Small intestine (tissue), 7 donors: ENCODE data around the gene GLOD4. TPM values are rescaled to one million over a fixed set of nuclear protein-coding genes. Genes with fewer than 3 reads are reported as not detected.

Experiments
- DNase-seq, 2 donors: peaks; one replicate each; pipeline versions ENCODE4 v3.0.0 to v3.0.0-alpha.2; 2013
- FAIRE-seq: peaks from 2 replicates; lab custom pipeline; 2012; peaks lifted over from hg19 to GRCh38; lab: Jason Lieb, UNC
- H3K27ac ChIP-seq, 3 donors: one replicate each; pipeline ENCODE4 v1.5.1; 2013; ENCODE audit warnings: low read length in 2 of 3, mild to moderate bottlenecking in 2 of 3, control low read depth in 1 of 3, inconsistent platforms in 1 of 3, low read depth in 1 of 3, moderate library complexity in 1 of 3
- H3K27me3 ChIP-seq, 3 donors: one replicate each; pipeline ENCODE4 v1.6.1; 2013; ENCODE audit warnings: low read length in 3 of 3, inconsistent platforms in 1 of 3; ENCODE audit not compliant: control insufficient read depth in 3 of 3, insufficient read depth in 3 of 3
- H3K36me3 ChIP-seq, 3 donors: one replicate each; pipeline ENCODE4 v1.6.1; 2013; ENCODE audit warnings: low read length in 3 of 3, inconsistent platforms in 1 of 3, low read depth in 1 of 3, mild to moderate bottlenecking in 1 of 3, moderate library complexity in 1 of 3; ENCODE audit not compliant: control insufficient read depth in 3 of 3, insufficient read depth in 2 of 3
- H3K4me1 ChIP-seq, 3 donors: one replicate each; pipeline ENCODE4 v1.6.1; 2013; ENCODE audit warnings: low read length in 2 of 3, inconsistent platforms in 1 of 3, low read depth in 1 of 3, mild to moderate bottlenecking in 1 of 3, moderate library complexity in 1 of 3; ENCODE audit not compliant: control insufficient read depth in 3 of 3, insufficient read depth in 2 of 3
- H3K4me3 ChIP-seq, 3 donors: one replicate each; pipeline ENCODE4 v1.5.1; 2013; ENCODE audit warnings: low read length in 3 of 3, control low read depth in 1 of 3, inconsistent platforms in 1 of 3, low read depth in 1 of 3, mild to moderate bottlenecking in 1 of 3, moderate library complexity in 1 of 3
- H3K9me3 ChIP-seq, 2 donors: one replicate each; pipeline ENCODE4 v1.6.1; 2013; ENCODE audit warnings: low read depth in 1 of 2, low read length in 1 of 2; ENCODE audit not compliant: control insufficient read depth in 2 of 2, insufficient read depth in 1 of 2
- WGBS, 3 donors: extraction: QIAGEN DNeasy Blood & Tissue Kit; methylation state at CpG; one replicate each; pipeline ENCODE4 v1.1.7; 2013; 5-methylcytosine and 5-hydroxymethylcytosine counted together
- polyA plus RNA-seq, 4 donors: library from polyadenylated mRNA; stranded (reverse) in 3 of 4; unstranded in 1 of 4; fragments of 200-250 nt in 3 of 4; fragments of 120-200 nt in 1 of 4; gene quantifications; one replicate each; pipeline versions ENCODE4 v1.2.1 to v1.2.3, GENCODE V29; 2013
- donor health status: healthy with polysubstance abuse.
- donor health status: control.
- donor health status: control.
- donor health status: Bipolar disorder and iron deficiency.
- donor health status: healthy.

Gene GLOD4
- polyA plus RNA-seq, 4 donors = 65.4 to 138 (median 84.9) TPM

DNA sequence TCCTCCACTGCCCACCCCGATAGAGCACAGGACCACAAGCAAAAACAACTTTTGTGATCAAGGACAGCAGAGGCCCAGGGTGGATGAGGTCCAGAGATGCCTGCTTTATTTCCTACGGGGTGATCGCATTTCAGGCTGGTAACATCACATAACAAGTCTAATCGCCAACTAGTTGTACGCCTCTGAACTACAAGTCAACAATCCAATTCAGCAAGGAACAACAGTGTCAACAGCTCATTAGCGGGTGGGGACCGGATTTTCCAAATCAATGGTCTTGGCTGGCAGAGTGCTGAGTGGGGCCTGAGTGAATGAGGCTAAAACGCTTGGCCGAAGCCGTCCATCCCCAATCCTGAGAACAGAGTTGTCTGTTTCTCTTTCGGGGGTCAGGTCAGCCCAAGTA, 17.2 kb upstream of the GLOD4 start:
- FAIRE-seq (no peak), DNase-seq (no peak)
- Histone ChIP-seq H3K36me3 (peaks cover 0 to 28% (median 0%) of the 10 kb centered on the region in 3 donors), H3K27me3 (no peaks in the 10 kb centered on the region), H3K4me1 (peaks cover 0 to 3% (median 0%) of the 10 kb centered on the region in 3 donors), H3K4me3 (no peak overlapping the region), H3K27ac (no peak overlapping the region), H3K9me3 (no peaks in the 10 kb centered on the region)
- WGBS, 3 donors = 85 to 93% (median 92%) methylated on average over 11 of the region's 11 CpGs

GRCh38 chr17:798246-798645, 16.2 kb upstream of the GLOD4 start:
- peaks cover 0 to 26% (median 0%) of the 10 kb centered on the region in 3 donors for H3K36me3 ChIP-seq
- H3K4me1 ChIP-seq = peaks cover 0 to 3% (median 0%) of the 10 kb centered on the region in 3 donors
- H3K27ac ChIP-seq = no peak overlapping the region
- DNase-seq = no peak
- FAIRE-seq = no peak
- WGBS, 3 donors = 43 to 62% (median 51%) methylated on average over 11 of the region's 11 CpGs
- H3K4me3 ChIP-seq = no peak overlapping the region
- H3K9me3 ChIP-seq = no peaks in the 10 kb centered on the region
- no peaks in the 10 kb centered on the region for H3K27me3 ChIP-seq

DNA sequence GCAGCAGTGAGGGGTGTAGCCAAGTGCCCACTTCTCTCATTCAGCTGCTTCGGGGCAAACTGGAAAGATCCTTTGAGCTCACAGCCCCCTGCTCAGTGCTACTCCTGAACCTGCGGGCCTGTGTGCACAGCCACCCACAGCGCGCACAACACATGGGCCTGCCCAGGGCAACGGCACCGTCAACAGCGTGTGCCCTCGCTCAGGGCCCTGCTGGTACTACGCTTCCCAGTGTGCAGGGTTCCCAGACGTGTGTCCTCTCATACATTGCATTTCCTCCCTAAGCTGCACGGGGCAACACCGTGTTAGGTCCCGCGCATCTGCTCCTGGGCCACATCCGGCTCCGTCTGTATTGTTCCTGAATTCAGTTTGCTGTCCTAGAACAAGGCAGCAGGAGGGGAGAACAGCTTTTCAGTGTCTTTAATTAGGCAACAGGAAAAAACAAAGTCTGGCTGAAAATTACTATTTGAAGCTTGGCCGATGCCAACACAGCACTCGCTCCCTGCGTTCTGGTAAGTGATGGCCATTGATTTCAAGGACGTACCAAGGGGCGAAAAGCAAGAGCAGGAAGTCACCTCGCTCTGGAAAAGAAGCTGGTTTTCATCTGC, 15.3 kb upstream of the GLOD4 start:
- DNase-seq (no peak), FAIRE-seq (no peak)
- no peak overlapping the region for H3K27ac ChIP-seq
- H3K27me3 ChIP-seq = no peaks in the 10 kb centered on the region
- peaks cover 0 to 3% (median 0%) of the 10 kb centered on the region in 3 donors for H3K4me1 ChIP-seq
- no peaks in the 10 kb centered on the region for H3K9me3 ChIP-seq
- no peak overlapping the region for H3K4me3 ChIP-seq
- H3K36me3 ChIP-seq = peaks cover 0 to 29% (median 0%) of the 10 kb centered on the region in 3 donors
- 83 to 92% (median 87%) methylated on average over 19 to 22 of the region's 22 CpGs for WGBS, 3 donors

DNA sequence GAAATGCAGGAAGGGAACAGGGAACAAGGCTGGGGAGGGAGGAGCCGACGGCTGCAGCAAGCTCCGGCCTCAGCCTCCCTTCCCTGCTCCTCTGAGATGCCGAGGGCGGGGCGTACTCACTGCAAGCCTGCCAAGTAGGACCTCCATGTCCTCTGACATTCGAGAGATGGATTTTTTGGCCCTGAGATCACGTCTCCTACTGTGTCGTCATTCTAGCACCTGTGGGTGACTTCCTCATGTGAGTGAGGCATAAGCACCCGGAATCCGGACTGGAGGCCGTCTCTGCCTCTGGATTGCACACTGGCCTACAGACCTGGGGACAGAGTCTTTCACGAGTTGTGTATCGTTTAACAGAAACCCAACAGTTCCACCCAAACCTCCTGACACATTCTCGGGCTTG, 14.5 kb upstream of the GLOD4 start:
- FAIRE-seq (no peak), DNase-seq (no peak)
- Histone ChIP-seq H3K27me3 (no peaks in the 10 kb centered on the region), H3K27ac (no peak overlapping the region), H3K4me3 (no peak overlapping the region), H3K36me3 (peaks cover 0 to 35% (median under 1%) of the 10 kb centered on the region in 3 donors), H3K9me3 (no peaks in the 10 kb centered on the region), H3K4me1 (peaks cover 0 to 3% (median 0%) of the 10 kb centered on the region in 3 donors)
- WGBS, 3 donors = 50 to 85% (median 64%) methylated on average over 15 of the region's 15 CpGs

GRCh38 chr17:795721-796120, 13.6 kb upstream of the GLOD4 start:
- Histone ChIP-seq H3K4me3 (no peak overlapping the region), H3K9me3 (no peaks in the 10 kb centered on the region), H3K27me3 (no peaks in the 10 kb centered on the region), H3K27ac (peak overlapping the region in 1 of 3 donors; percentile 3), H3K4me1 (peaks cover 0 to 3% (median 0%) of the 10 kb centered on the region in 3 donors), H3K36me3 (peaks cover 0 to 37% (median 4%) of the 10 kb centered on the region in 3 donors)
- DNase-seq (no peak), FAIRE-seq (no peak)
- WGBS, 3 donors = 76 to 87% (median 82%) methylated on average over 9 of the region's 9 CpGs

- DNase-seq (no peak), FAIRE-seq (no peak)
- H3K27ac ChIP-seq = peak overlapping the region in 1 of 3 donors; percentile 3
- H3K36me3 ChIP-seq = peaks cover 0 to 35% (median 4%) of the 10 kb centered on the region in 3 donors
- no peaks in the 10 kb centered on the region for H3K9me3 ChIP-seq
- WGBS, 3 donors = 68 to 74% (median 72%) methylated on average over 11 to 14 of the region's 14 CpGs
- peak overlapping the region in 1 of 3 donors; percentile 8 for H3K4me3 ChIP-seq
- H3K27me3 ChIP-seq = no peaks in the 10 kb centered on the region
- peaks cover 0 to 3% (median 0%) of the 10 kb centered on the region in 3 donors for H3K4me1 ChIP-seq
These were observed 13.2 kb upstream of the GLOD4 start for GRCh38 chr17:795276-795675.

- DNase-seq (peak; percentile 61 to 74), FAIRE-seq (no peak)
- Histone ChIP-seq H3K9me3 (no peaks in the 10 kb centered on the region), H3K27me3 (no peaks in the 10 kb centered on the region), H3K36me3 (peaks cover 0 to 39% (median 4%) of the 10 kb centered on the region in 3 donors), H3K27ac (peak overlapping the region in 1 of 3 donors; percentile 3), H3K4me1 (peaks cover 0 to 3% (median 0%) of the 10 kb centered on the region in 3 donors), H3K4me3 (peak overlapping the region in 1 of 3 donors; percentile 8)
- 16 to 20% (median 19%) methylated on average over 18 of the region's 18 CpGs for WGBS, 3 donors
These were observed 12.8 kb upstream of the GLOD4 start for GRCh38 chr17:794876-795275.

GRCh38 chr17:792277-792676, 10.2 kb upstream of the GLOD4 start:
- Histone ChIP-seq H3K27ac (no peak overlapping the region), H3K4me3 (no peak overlapping the region), H3K27me3 (no peaks in the 10 kb centered on the region), H3K9me3 (no peaks in the 10 kb centered on the region), H3K36me3 (peaks cover 0 to 59% (median 11%) of the 10 kb centered on the region in 3 donors), H3K4me1 (peaks cover 0 to 3% (median 0%) of the 10 kb centered on the region in 3 donors)
- 75 to 82% (median 78%) methylated on average over 9 of the region's 9 CpGs for WGBS, 3 donors
- no peak for DNase-seq
- no peak for FAIRE-seq
